Cardiac muscle cell (in vitro differentiated cells and primary cell): ENCODE data around the gene CSNK2A2. TPM values are rescaled to one million over a fixed set of nuclear protein-coding genes. Genes with fewer than 3 reads are reported as not detected.

Experiments used
- DNase-seq, 2 donors: peaks; one replicate each; pipeline versions ENCODE4 v3.0.0 to v3.0.0-alpha.2; 2010 to 2017; ENCODE audit warnings: low read depth in 1 of 2, low spot score in 1 of 2
- H3K27ac ChIP-seq: fragments of 200-600 bp; sonication (generic); 2 replicates; pipeline ENCODE4 v1.5.1; 2016
- H3K27me3 ChIP-seq: fragments of 200-600 bp; sonication (generic); 2 replicates; pipeline ENCODE4 v1.6.0; 2016; ENCODE audit warnings: control low read depth
- H3K36me3 ChIP-seq: fragments of 200-600 bp; sonication (generic); 2 replicates; pipeline ENCODE4 v1.5.1; 2016; ENCODE audit warnings: control low read depth
- H3K4me1 ChIP-seq: fragments of 200-600 bp; sonication (generic); 2 replicates; pipeline ENCODE4 v1.8.1; 2017; ENCODE audit warnings: low read depth, mild to moderate bottlenecking, mixed run types
- H3K4me3 ChIP-seq: fragments of 200-600 bp; sonication (generic); 2 replicates; pipeline ENCODE4 v1.5.1; 2016; ENCODE audit warnings: mild to moderate bottlenecking
- H3K9me3 ChIP-seq: fragments of 200-600 bp; sonication (generic); 2 replicates; pipeline ENCODE4 v1.5.1; 2017; ENCODE audit warnings: low read depth, mild to moderate bottlenecking, control low read depth
- polyA plus RNA-seq: library from polyadenylated mRNA; unstranded; fragments of >200 nt; fragmentation: Nextera tagmentation; extraction: Ambion mirVana; gene quantifications from 2 replicates; pipeline ENCODE4 v1.2.1, GENCODE V29; 2016
- total RNA-seq: library from RNA; depleted of rRNA; stranded (reverse); fragments of >200 nt; gene quantifications from 2 replicates; pipeline ENCODE4 v1.2.3, GENCODE V29; 2016
- TF ChIP-seq, protein P1 (sequence below): IDR thresholded peaks from 2 replicates; pipeline ENCODE4 v1.5.1; 2012; ENCODE audit warnings: low read depth, mild to moderate bottlenecking, low read length

Gene CSNK2A2
- total and polyA plus RNA-seq, 2 experiments from 2014 or later: 26.7 to 44.3 TPM

DNA sequence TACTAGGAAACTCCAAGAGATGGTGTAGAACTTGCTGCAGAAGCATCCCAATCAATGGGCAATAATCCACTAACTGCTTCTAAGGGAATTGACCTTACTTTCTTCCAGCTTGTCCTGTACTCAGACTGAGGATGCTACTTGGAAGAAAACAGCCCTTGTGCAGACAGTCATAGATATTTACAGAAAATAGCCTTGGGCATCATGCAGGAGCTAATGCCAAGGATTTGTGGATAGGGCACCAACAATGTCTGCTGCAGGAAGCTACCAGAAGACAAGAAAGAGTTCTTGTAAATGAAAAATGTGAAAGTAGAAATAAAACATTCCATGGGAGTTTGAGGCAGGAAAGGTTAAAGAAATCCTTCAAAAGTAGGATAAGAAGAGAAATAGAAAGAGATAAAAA lies 21.5 kb upstream of the CSNK2A2 start:
- DNase-seq: no peak
- no peaks in the 10 kb centered on the region for H3K9me3 ChIP-seq
- H3K36me3 ChIP-seq: no peaks in the 10 kb centered on the region
- H3K4me3 ChIP-seq: no peak overlapping the region
- H3K27me3 ChIP-seq: no peaks in the 10 kb centered on the region
- TF ChIP-seq, protein P1, sequence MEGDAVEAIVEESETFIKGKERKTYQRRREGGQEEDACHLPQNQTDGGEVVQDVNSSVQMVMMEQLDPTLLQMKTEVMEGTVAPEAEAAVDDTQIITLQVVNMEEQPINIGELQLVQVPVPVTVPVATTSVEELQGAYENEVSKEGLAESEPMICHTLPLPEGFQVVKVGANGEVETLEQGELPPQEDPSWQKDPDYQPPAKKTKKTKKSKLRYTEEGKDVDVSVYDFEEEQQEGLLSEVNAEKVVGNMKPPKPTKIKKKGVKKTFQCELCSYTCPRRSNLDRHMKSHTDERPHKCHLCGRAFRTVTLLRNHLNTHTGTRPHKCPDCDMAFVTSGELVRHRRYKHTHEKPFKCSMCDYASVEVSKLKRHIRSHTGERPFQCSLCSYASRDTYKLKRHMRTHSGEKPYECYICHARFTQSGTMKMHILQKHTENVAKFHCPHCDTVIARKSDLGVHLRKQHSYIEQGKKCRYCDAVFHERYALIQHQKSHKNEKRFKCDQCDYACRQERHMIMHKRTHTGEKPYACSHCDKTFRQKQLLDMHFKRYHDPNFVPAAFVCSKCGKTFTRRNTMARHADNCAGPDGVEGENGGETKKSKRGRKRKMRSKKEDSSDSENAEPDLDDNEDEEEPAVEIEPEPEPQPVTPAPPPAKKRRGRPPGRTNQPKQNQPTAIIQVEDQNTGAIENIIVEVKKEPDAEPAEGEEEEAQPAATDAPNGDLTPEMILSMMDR: no peak
- no peaks in the 10 kb centered on the region for H3K4me1 ChIP-seq
- no peak overlapping the region for H3K27ac ChIP-seq

DNA sequence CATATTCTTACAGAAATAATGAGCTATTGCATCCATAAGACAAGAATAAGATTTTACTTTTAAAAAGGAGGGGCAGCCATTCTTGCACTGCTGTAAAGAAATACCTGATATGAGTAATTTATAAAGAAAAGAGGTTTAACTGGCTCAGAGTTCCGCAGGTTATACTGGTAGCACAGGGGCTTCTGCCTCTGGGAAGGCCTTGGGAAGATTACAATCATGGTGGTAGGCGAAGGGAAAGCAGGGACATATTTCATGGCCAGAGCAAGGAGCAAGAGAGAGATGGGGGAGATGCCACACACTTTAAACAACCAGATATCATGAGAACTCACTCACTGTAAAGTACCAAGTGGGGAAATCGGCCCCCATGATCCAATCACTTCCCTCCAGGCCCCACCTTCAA lies 20.9 kb upstream of the CSNK2A2 start:
- no peaks in the 10 kb centered on the region for H3K4me1 ChIP-seq
- H3K36me3 ChIP-seq: no peaks in the 10 kb centered on the region
- no peak overlapping the region for H3K4me3 ChIP-seq

DNA sequence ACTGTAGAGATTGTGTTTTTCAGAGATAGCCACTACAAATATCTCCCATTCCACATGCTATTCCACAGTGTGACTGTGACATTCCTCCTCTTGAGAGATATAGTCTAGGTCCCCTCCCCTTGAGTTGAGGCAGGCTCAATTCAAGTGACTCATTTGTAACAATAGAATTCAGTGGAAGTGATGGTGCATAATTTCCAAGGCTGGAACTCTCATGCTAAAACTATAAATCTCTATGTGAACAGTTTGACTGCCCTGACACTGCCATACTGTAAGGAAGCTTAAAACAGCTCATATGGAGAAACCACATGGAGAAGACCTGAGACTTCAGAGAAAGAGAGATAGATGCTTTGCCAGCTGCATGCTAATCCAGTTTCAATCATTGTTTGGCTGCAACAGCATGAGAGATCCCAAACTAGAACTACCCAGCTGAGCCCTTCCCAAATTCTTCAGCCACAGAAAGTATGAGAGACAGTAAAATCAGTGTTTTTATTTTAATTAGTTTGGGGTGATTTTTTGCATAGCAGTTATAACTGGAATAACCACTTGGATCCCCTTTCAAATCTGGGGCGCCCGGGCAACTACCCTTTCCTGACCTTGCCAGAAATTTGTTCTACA lies 19.5 kb upstream of the CSNK2A2 start:
- H3K27me3 ChIP-seq: no peaks in the 10 kb centered on the region
- TF ChIP-seq, protein P1: no peak
- H3K27ac ChIP-seq: no peak overlapping the region
- no peaks in the 10 kb centered on the region for H3K9me3 ChIP-seq
- no peak overlapping the region for H3K4me3 ChIP-seq
- DNase-seq: no peak
- H3K4me1 ChIP-seq: no peaks in the 10 kb centered on the region
- H3K36me3 ChIP-seq: no peaks in the 10 kb centered on the region

More for the DNA sequence above, 20.9 kb upstream of the CSNK2A2 start:
- Histone ChIP-seq H3K9me3 (no peaks in the 10 kb centered on the region), H3K27me3 (no peaks in the 10 kb centered on the region), H3K27ac (no peak overlapping the region)
- TF ChIP-seq, protein P1: no peak
- DNase-seq: no peak

DNA sequence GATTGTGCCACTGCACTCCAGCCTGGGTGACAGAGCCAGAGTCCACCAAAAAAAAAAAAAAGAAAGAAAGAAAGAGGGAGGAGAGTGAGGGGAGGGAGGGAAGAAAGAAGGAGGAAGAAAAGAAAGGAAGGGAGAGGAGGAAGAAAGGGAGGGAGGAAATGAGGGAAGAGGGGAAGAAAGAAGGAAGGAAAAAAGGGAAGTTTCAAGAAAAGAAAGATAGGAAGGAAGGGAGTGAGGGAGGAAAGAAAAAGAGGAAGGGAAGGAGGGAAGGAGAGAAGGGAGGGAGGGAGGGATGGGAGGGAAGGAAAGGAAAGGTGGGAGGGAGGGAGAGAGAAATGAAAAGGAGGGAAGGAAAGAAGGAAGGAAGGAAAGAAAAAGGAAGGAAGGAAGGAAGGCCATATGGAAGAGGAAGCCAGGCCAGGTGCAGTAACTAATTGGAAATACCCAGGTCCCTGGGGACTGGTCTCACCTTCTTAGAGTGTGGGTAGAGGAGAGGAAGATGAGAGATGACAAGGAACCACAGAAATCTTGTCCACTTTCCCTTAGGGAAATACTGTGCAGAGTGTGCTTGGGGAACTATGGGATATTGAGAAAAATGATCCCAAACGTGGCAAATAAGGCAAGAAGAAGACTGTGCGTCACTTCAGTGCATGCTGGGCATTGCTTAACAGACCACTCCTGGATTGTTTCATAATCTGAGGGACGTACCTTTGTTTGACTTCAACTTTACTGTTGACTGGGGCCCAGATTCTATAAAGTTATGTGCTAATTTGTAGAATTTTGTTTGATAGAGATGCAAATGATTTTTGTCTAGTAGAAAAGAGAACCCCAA lies 15.1 kb upstream of the CSNK2A2 start:
- no peak overlapping the region for H3K27ac ChIP-seq
- H3K9me3 ChIP-seq: no peaks in the 10 kb centered on the region
- no peak overlapping the region for H3K4me3 ChIP-seq
- DNase-seq: no peak
- no peaks in the 10 kb centered on the region for H3K36me3 ChIP-seq
- H3K4me1 ChIP-seq: no peaks in the 10 kb centered on the region
- TF ChIP-seq, protein P1: no peak
- no peaks in the 10 kb centered on the region for H3K27me3 ChIP-seq

DNA sequence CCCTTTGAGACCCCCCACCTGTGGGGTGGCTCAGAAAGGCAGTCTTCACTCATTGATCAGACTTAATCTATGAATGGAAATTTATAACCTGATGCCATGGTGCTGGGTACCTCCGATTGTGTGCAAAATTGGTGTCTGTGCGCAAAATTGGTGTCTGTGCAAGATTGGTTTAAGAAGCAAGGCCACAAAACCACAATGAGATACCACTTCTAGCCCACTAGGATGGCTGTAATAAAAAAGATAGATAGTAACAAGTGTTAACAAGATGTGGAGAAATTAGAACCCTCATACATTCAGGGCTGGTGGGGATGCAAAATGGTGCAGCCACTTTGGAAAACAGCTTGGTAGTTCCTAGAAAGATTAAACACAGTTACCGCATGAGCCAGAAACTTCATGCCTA lies 13.9 kb upstream of the CSNK2A2 start:
- Histone ChIP-seq H3K4me3 (no peak overlapping the region), H3K4me1 (no peaks in the 10 kb centered on the region), H3K27ac (no peak overlapping the region), H3K9me3 (no peaks in the 10 kb centered on the region), H3K27me3 (no peaks in the 10 kb centered on the region), H3K36me3 (no peaks in the 10 kb centered on the region)
- no peak for DNase-seq
- TF ChIP-seq, protein P1: no peak
